Brain pericyte (primary cell): ENCODE results near the gene ADGRL1.
"Not testable (repeated sequence)": the region's sequence is repeated elsewhere in the genome, so short reads cannot be mapped to it uniquely, and the experiment has no call there.

Source experiments
- DNase-seq: peaks from one replicate; pipeline ENCODE4 v3.0.0-alpha.2; 2012; ENCODE audit warnings: low read depth, low spot score

ADGRL1 gene

GRCh38 chr19:14161305-14161704 lies 44.7 kb downstream of the ADGRL1 start:
- no peak for DNase-seq

GRCh38 chr19:14160017-14160703 lies 45.8 kb downstream of the ADGRL1 start:
- DNase-seq: no peak

GRCh38 chr19:14159059-14159458 lies 46.9 kb downstream of the ADGRL1 start:
- DNase-seq: no peak

GRCh38 chr19:14158276-14159023 lies 47.5 kb downstream of the ADGRL1 start:
- DNase-seq: no peak

GRCh38 chr19:14156971-14157717 lies 48.8 kb downstream of the ADGRL1 start:
- no peak for DNase-seq

- no peak for DNase-seq
These were observed 49.8 kb downstream of the ADGRL1 start for GRCh38 chr19:14156122-14156521.

GRCh38 chr19:14155371-14155770 lies 50.6 kb downstream of the ADGRL1 start:
- DNase-seq: no peak

- no peak for DNase-seq
These were observed 53.3 kb downstream of the ADGRL1 start for GRCh38 chr19:14152713-14153112.

GRCh38 chr19:14150770-14151661 lies 55.0 kb downstream of the ADGRL1 start:
- DNase-seq: no peak

GRCh38 chr19:14150041-14150769 lies 55.8 kb downstream of the ADGRL1 start:
- no peak for DNase-seq

- no peak for DNase-seq
These were observed 56.4 kb downstream of the ADGRL1 start for GRCh38 chr19:14149509-14149994.

- no peak for DNase-seq
These were observed 57.1 kb downstream of the ADGRL1 start for GRCh38 chr19:14148751-14149410.

GRCh38 chr19:14147797-14148605 lies 58.0 kb downstream of the ADGRL1 start:
- DNase-seq: no peak

- no peak for DNase-seq
These were observed 59.2 kb downstream of the ADGRL1 start for GRCh38 chr19:14146789-14147216.

- not testable (repeated sequence) for DNase-seq
These were observed 59.8 kb downstream of the ADGRL1 start for GRCh38 chr19:14146169-14146568.

GRCh38 chr19:14145381-14145780 lies 60.6 kb downstream of the ADGRL1 start:
- no peak for DNase-seq

- no peak for DNase-seq
These were observed 63.4 kb downstream of the ADGRL1 start for GRCh38 chr19:14142262-14143190.

GRCh38 chr19:14141041-14141440 lies 64.9 kb downstream of the ADGRL1 start:
- no peak for DNase-seq
